Neural progenitor cell (in vitro differentiated cells): Measurements from ENCODE around the gene RUNX1. TPM values are rescaled to one million over a fixed set of nuclear protein-coding genes. Genes with fewer than 3 reads are reported as not detected.

ENCODE experiments used
- DNase-seq: peaks from one replicate; pipeline ENCODE4 v3.0.0-alpha.2; 2016; ENCODE audit warnings: low spot score
- H2AFZ ChIP-seq: fragments of 200-600 bp; sonication (generic); replicated peaks from 2 replicates; pipeline ENCODE4 v1.6.1; 2016; ENCODE audit warnings: antibody characterized with exemption
- H3F3A ChIP-seq: fragments of 200-600 bp; sonication (generic); 2 replicates; pipeline ENCODE4 v1.6.1; 2016; ENCODE audit warnings: antibody characterized with exemption, low read depth
- H3K27ac ChIP-seq: fragments of 200-600 bp; sonication (generic); 2 replicates; pipeline ENCODE4 v1.5.1; 2016; ENCODE audit warnings: mild to moderate bottlenecking
- H3K27me3 ChIP-seq: fragments of 200-600 bp; sonication (generic); 2 replicates; pipeline ENCODE4 v1.6.1; 2016; ENCODE audit warnings: mild to moderate bottlenecking, moderate library complexity
- H3K36me3 ChIP-seq: fragments of 200-600 bp; sonication (generic); 2 replicates; pipeline ENCODE4 v1.5.1; 2016
- H3K4me1 ChIP-seq: fragments of 200-600 bp; sonication (generic); 2 replicates; pipeline ENCODE4 v1.6.1; 2016; ENCODE audit warnings: mixed run types
- H3K4me2 ChIP-seq: fragments of 200-600 bp; sonication (generic); 2 replicates; pipeline ENCODE4 v1.6.1; 2016
- H3K4me3 ChIP-seq: fragments of 200-600 bp; sonication (generic); 2 replicates; pipeline ENCODE4 v1.5.1; 2016
- H3K79me2 ChIP-seq: fragments of 200-600 bp; sonication (generic); 2 replicates; pipeline ENCODE4 v1.6.1; 2016; ENCODE audit warnings: low read depth
- H3K9ac ChIP-seq: fragments of 200-600 bp; sonication (generic); 2 replicates; pipeline ENCODE4 v1.6.1; 2016
- H3K9me3 ChIP-seq: fragments of 200-600 bp; sonication (generic); 2 replicates; pipeline ENCODE4 v1.5.1; 2016; ENCODE audit warnings: low read depth
- H4K20me1 ChIP-seq: fragments of 200-600 bp; sonication (generic); 2 replicates; pipeline ENCODE4 v1.6.1; 2016; ENCODE audit warnings: low read depth
- H3K27ac Mint-ChIP-seq: 3 replicates; pipeline ENCODE4 v1.8.0; 2021; ENCODE audit warnings: mixed read lengths
- H3K27me3 Mint-ChIP-seq: 2 replicates; pipeline ENCODE4 v1.8.0; 2022; ENCODE audit warnings: low read depth, mild to moderate bottlenecking, inconsistent platforms, moderate library complexity, mixed read lengths; ENCODE audit not compliant: insufficient read depth
- H3K36me3 Mint-ChIP-seq: 3 replicates; pipeline ENCODE4 v1.8.0; 2021; ENCODE audit warnings: mixed read lengths
- H3K4me1 Mint-ChIP-seq: 3 replicates; pipeline ENCODE4 v1.8.0; 2021; ENCODE audit warnings: mixed read lengths
- H3K4me3 Mint-ChIP-seq: 3 replicates; pipeline ENCODE4 v1.8.0; 2021; ENCODE audit warnings: mild to moderate bottlenecking, moderate library complexity, mixed read lengths
- H3K9me3 Mint-ChIP-seq: 3 replicates; pipeline ENCODE4 v1.8.0; 2020; ENCODE audit warnings: mixed read lengths
- EZH2 ChIP-seq: fragments of 200-600 bp; sonication (generic); IDR thresholded peaks from 2 replicates; pipeline ENCODE4 v1.6.1; 2017; ENCODE audit warnings: antibody characterized with exemption, mild to moderate bottlenecking, moderate library complexity
- EZH2phosphoT487 ChIP-seq: fragments of 200-600 bp; sonication (generic); IDR thresholded peaks from 2 replicates; pipeline ENCODE4 v1.6.1; 2017; ENCODE audit warnings: antibody characterized with exemption
- total RNA-seq: library from RNA; depleted of rRNA; stranded (reverse); fragments of >200 nt; gene quantifications from 2 replicates; pipeline ENCODE4 v1.2.3, GENCODE V29; 2015; ENCODE audit warnings: low replicate concordance
- TF ChIP-seq, protein P1 (sequence below): fragments of 200-600 bp; sonication (generic); IDR thresholded peaks from 2 replicates; pipeline ENCODE4 v1.5.1; 2017; ENCODE audit warnings: antibody characterized with exemption, mild to moderate bottlenecking

Gene RUNX1
- total RNA-seq, 1 donor from 2014 or later, result 0.09 TPM

- Mint-ChIP-seq H3K4me1 (peaks cover 11% of the 10 kb centered on the region), H3K4me3 (no peak overlapping the region), H3K36me3 (no peaks in the 10 kb centered on the region), H3K27me3 (no peaks in the 10 kb centered on the region), H3K9me3 (no peaks in the 10 kb centered on the region), H3K27ac (no peak overlapping the region)
- Histone ChIP-seq H3K4me1 (no peaks in the 10 kb centered on the region), H3F3A (no peaks in the 10 kb centered on the region), H3K4me3 (no peak overlapping the region), H3K79me2 (no peaks in the 10 kb centered on the region), H3K36me3 (no peaks in the 10 kb centered on the region), H3K27me3 (peaks cover 7% of the 10 kb centered on the region), H2AFZ (no peak overlapping the region), H4K20me1 (no peaks in the 10 kb centered on the region), H3K27ac (no peak overlapping the region), H3K4me2 (no peak overlapping the region), H3K9ac (no peak overlapping the region), H3K9me3 (no peaks in the 10 kb centered on the region)
- no peak for DNase-seq
- TF ChIP-seq EZH2phosphoT487 (no peak), EZH2 (no peak)
- TF ChIP-seq, protein P1, sequence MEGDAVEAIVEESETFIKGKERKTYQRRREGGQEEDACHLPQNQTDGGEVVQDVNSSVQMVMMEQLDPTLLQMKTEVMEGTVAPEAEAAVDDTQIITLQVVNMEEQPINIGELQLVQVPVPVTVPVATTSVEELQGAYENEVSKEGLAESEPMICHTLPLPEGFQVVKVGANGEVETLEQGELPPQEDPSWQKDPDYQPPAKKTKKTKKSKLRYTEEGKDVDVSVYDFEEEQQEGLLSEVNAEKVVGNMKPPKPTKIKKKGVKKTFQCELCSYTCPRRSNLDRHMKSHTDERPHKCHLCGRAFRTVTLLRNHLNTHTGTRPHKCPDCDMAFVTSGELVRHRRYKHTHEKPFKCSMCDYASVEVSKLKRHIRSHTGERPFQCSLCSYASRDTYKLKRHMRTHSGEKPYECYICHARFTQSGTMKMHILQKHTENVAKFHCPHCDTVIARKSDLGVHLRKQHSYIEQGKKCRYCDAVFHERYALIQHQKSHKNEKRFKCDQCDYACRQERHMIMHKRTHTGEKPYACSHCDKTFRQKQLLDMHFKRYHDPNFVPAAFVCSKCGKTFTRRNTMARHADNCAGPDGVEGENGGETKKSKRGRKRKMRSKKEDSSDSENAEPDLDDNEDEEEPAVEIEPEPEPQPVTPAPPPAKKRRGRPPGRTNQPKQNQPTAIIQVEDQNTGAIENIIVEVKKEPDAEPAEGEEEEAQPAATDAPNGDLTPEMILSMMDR, result no peak
Measured at GRCh38 chr21:34934350-34934749, 114.8 kb downstream of the RUNX1 start.

GRCh38 chr21:34933609-34934335 lies 115.3 kb downstream of the RUNX1 start:
- Mint-ChIP-seq H3K27ac (no peak overlapping the region), H3K36me3 (no peaks in the 10 kb centered on the region), H3K27me3 (no peaks in the 10 kb centered on the region), H3K9me3 (no peaks in the 10 kb centered on the region), H3K4me1 (peaks cover 11% of the 10 kb centered on the region), H3K4me3 (no peak overlapping the region)
- Histone ChIP-seq H3K27me3 (peaks cover 7% of the 10 kb centered on the region), H3K27ac (no peak overlapping the region), H3K4me1 (no peaks in the 10 kb centered on the region), H4K20me1 (no peaks in the 10 kb centered on the region), H3K4me2 (no peak overlapping the region), H3K36me3 (no peaks in the 10 kb centered on the region), H3K9ac (no peak overlapping the region), H3K9me3 (no peaks in the 10 kb centered on the region), H3K4me3 (no peak overlapping the region), H3K79me2 (no peaks in the 10 kb centered on the region), H2AFZ (no peak overlapping the region), H3F3A (no peaks in the 10 kb centered on the region)
- DNase-seq, result no peak
- no peak for TF ChIP-seq EZH2
- no peak for TF ChIP-seq EZH2phosphoT487

- H3K36me3 Mint-ChIP-seq, result no peaks in the 10 kb centered on the region
- H3K9ac ChIP-seq, result no peak overlapping the region
- H3K4me3 ChIP-seq, result no peak overlapping the region
- no peaks in the 10 kb centered on the region for H3K36me3 ChIP-seq
- no peak overlapping the region for H3K27ac Mint-ChIP-seq
- H3K4me1 ChIP-seq, result no peaks in the 10 kb centered on the region
- no peaks in the 10 kb centered on the region for H3K9me3 Mint-ChIP-seq
- TF ChIP-seq, protein P1, result no peak
- TF ChIP-seq EZH2phosphoT487, result no peak
- no peak for TF ChIP-seq EZH2
- no peaks in the 10 kb centered on the region for H3K27me3 ChIP-seq
- no peaks in the 10 kb centered on the region for H3F3A ChIP-seq
- no peak overlapping the region for H2AFZ ChIP-seq
- H3K27me3 Mint-ChIP-seq, result no peaks in the 10 kb centered on the region
- no peak for DNase-seq
- peaks cover 8% of the 10 kb centered on the region for H3K4me1 Mint-ChIP-seq
- no peak overlapping the region for H3K4me2 ChIP-seq
- no peaks in the 10 kb centered on the region for H3K9me3 ChIP-seq
- no peaks in the 10 kb centered on the region for H3K79me2 ChIP-seq
- no peaks in the 10 kb centered on the region for H4K20me1 ChIP-seq
- H3K27ac ChIP-seq, result no peak overlapping the region
- no peak overlapping the region for H3K4me3 Mint-ChIP-seq
Measured at GRCh38 chr21:34932233-34932632, 116.9 kb downstream of the RUNX1 start.

DNA sequence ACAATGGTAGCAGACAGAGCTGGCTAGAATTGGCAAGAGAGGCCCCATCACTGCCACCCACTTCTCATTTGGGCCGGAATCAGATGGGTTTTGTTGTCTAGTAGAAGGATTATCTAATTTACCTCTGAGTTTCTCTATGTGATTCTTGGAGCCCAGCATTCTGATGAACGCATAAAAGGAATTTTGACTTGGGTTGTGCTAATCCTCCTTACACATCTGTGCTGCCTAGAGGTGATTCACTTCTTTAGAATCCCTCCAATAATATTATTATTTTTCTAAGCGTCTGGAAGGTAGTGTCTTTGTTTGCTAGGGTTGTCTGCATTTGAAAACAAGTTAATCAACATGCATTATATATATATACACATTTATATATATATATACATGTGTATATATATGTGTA lies 118.1 kb downstream of the RUNX1 start:
- no peak for DNase-seq
- no peaks in the 10 kb centered on the region for H3K36me3 Mint-ChIP-seq
- no peaks in the 10 kb centered on the region for H3K4me1 Mint-ChIP-seq
- TF ChIP-seq EZH2phosphoT487 (no peak), EZH2 (no peak)
- TF ChIP-seq, protein P1, result no peak
- Histone ChIP-seq H3K9me3 (no peaks in the 10 kb centered on the region), H3K9ac (no peak overlapping the region), H2AFZ (no peak overlapping the region), H3K4me3 (no peak overlapping the region), H3F3A (no peaks in the 10 kb centered on the region), H4K20me1 (no peaks in the 10 kb centered on the region), H3K4me1 (no peaks in the 10 kb centered on the region), H3K36me3 (no peaks in the 10 kb centered on the region), H3K79me2 (no peaks in the 10 kb centered on the region), H3K27ac (no peak overlapping the region), H3K4me2 (no peak overlapping the region), H3K27me3 (no peaks in the 10 kb centered on the region)
- H3K27me3 Mint-ChIP-seq, result no peaks in the 10 kb centered on the region
- H3K27ac Mint-ChIP-seq, result no peak overlapping the region
- no peaks in the 10 kb centered on the region for H3K9me3 Mint-ChIP-seq
- H3K4me3 Mint-ChIP-seq, result no peak overlapping the region
